Activated CD4-positive, alpha-beta T cell treated with anti-CD3 and anti-CD28 coated beads for 36 hours (primary cell): ENCODE results near the gene MAGI1. TPM values are rescaled to one million over a fixed set of nuclear protein-coding genes. Genes with fewer than 3 reads are reported as not detected.
"Not testable (repeated sequence)": the region's sequence is repeated elsewhere in the genome, so short reads cannot be mapped to it uniquely, and the experiment has no call there.

ENCODE experiments used
- ATAC-seq: fragments of 200-7000 bp; cut with Tn5 transposase; one replicate; pipeline ENCODE4 v1.10.0; 2021; ENCODE audit warnings: mild to moderate bottlenecking, moderate library complexity
- CTCF ChIA-PET: fragments of 350-600 bp; sonication (Branson Sonifier 250); formaldehyde crosslinking; loops from one replicate; lab custom pipeline; 2021; ENCODE audit warnings: antibody characterized with exemption; lab: Charles Lee
- POLR2A ChIA-PET: fragments of 350-600 bp; sonication (Branson Sonifier 250); formaldehyde crosslinking; loops from one replicate; lab custom pipeline; 2021; ENCODE audit warnings: antibody characterized with exemption, inconsistent platforms; lab: Charles Lee
- DNase-seq: peaks from one replicate; pipeline ENCODE4 v3.0.0-alpha.2; 2020
- H3K27ac Mint-ChIP-seq: one replicate; pipeline ENCODE4 v1.8.0; 2021; ENCODE audit warnings: mixed read lengths
- H3K27me3 Mint-ChIP-seq: one replicate; pipeline ENCODE4 v1.8.0; 2021; ENCODE audit warnings: mixed read lengths
- H3K36me3 Mint-ChIP-seq: one replicate; pipeline ENCODE4 v1.8.0; 2021; ENCODE audit warnings: low read depth, mixed read lengths
- H3K4me1 Mint-ChIP-seq: one replicate; pipeline ENCODE4 v1.8.0; 2021; ENCODE audit warnings: mixed read lengths
- H3K4me3 Mint-ChIP-seq: one replicate; pipeline ENCODE4 v1.8.0; 2021; ENCODE audit warnings: mild to moderate bottlenecking, moderate library complexity, mixed read lengths
- H3K9me3 Mint-ChIP-seq: one replicate; pipeline ENCODE4 v1.8.0; 2021; ENCODE audit warnings: low read depth, mixed read lengths
- intact Hi-C, 2 experiments: fragments of 100-400 bp; cut with DNase I in 1 of 2; cut with micrococcal nuclease in 1 of 2; formaldehyde crosslinking; loops; one replicate each; pipeline versions ENCODE4 v1.14.2 to v1.15.1; 2022 to 2024; cut with DNase I, micrococcal nuclease
- total RNA-seq, 2 experiments: library from RNA; stranded (reverse); gene quantifications; one replicate each; pipeline ENCODE4 v1.2.3, GENCODE V29; 2021

MAGI1 gene
- total RNA-seq, 2 experiments from 2014 or later = 0.09 to 0.18 TPM

DNA sequence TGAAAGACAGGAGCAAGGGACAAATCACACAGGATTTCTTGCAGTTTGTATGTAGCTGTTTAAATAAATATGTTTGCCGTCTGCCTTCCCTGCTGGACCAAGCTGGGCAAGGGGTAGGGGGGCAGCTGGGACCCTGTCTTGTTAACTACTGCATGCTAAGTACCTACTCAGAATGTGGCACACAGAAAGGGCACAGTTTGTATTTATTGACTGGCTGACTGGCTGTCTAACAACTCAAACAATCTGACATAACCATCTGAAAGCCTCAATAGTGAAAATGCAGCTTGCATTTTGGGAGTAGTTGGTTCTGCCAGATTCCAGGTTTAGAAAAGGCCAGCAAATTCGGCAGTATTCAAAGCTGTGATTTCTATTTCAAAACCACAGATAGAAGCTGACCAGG lies 16.6 kb upstream of the MAGI1 start:
- no peaks in the 10 kb centered on the region for H3K4me1 Mint-ChIP-seq
- no peak for ATAC-seq
- no peaks in the 10 kb centered on the region for H3K36me3 Mint-ChIP-seq
- H3K27me3 Mint-ChIP-seq = no peaks in the 10 kb centered on the region
- H3K9me3 Mint-ChIP-seq = no peaks in the 10 kb centered on the region
- no peak for DNase-seq
- H3K4me3 Mint-ChIP-seq = no peak overlapping the region
- intact Hi-C loops = no loop called here
- ChIA-PET POLR2A (no interaction called here), CTCF (interaction anchor here (0.7 kb wide), 1 partner anchor 941 kb away, joined by 4 read pairs; no protein-coding TSS in a partner anchor)
- H3K27ac Mint-ChIP-seq = no peak overlapping the region

DNA sequence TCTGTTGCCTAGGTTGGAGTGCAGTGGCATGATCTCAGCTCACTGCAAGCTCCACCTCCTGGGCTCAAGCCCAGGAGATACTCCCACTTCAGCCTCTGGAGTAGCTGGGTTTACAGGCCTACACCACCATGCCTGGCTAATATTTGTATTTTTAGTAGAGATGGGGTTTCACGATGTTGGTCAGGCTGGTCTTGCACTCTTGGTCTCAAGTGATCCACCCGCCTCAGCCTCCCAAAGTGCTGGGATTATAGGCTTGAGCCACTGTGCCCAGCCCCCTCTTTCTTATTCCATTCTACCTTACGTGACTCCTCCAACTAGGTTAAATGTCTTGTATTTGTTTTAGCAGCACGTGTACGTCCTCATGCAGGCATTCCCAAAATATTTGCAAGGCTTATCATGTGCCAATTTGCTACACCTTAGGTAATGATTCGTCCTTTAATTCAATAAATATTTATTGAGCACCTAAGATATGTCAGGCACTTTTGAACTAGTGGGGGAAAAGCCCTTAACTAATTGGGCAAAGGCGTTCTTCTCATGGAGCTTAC lies 14.9 kb upstream of the MAGI1 start:
- ChIA-PET POLR2A (no interaction called here), CTCF (no interaction called here)
- Mint-ChIP-seq H3K4me1 (no peaks in the 10 kb centered on the region), H3K4me3 (no peak overlapping the region), H3K27me3 (no peaks in the 10 kb centered on the region), H3K27ac (no peak overlapping the region), H3K36me3 (no peaks in the 10 kb centered on the region), H3K9me3 (no peaks in the 10 kb centered on the region)
- no peak for DNase-seq
- ATAC-seq = no peak
- intact Hi-C loops = no loop called here

DNA sequence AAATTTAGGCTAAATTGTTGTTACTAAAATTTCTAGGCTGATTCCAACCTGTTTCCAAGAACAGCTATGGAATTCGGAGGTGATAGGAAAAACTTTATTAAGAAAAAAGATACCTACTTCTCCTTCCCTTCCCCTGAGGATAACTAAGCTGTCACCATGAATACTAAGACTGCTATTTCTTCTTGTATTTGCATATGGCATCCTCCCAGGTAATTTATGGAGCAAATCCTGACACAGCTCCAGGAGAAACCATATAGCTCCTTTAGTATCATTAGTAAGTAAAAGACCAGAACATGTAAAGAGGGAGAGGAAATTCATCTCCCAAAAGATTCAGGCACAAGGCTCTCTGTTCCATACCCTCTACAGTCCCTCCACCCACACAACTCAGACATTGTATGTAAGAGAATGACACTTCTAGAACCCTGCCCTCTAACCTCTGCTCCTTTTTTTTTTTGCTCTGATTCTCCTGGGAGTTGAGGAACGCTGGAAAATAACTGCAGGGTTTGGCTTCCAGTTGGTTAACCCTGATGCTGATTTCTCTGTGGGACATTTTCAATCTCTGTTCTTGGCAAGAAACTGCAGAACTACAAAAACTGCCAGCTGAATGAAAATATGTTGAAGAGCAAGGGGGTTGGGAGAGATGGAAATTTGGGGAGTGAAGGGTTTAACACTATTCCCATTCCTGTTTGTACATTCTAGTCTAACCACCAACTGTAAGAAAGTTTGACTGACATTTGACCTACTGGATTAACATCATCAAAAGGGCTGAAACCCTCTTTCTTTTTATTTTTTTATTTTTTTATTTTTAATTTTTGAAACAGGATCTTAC lies 14.2 kb upstream of the MAGI1 start:
- no peaks in the 10 kb centered on the region for H3K36me3 Mint-ChIP-seq
- H3K9me3 Mint-ChIP-seq = no peaks in the 10 kb centered on the region
- CTCF ChIA-PET = no interaction called here

DNA sequence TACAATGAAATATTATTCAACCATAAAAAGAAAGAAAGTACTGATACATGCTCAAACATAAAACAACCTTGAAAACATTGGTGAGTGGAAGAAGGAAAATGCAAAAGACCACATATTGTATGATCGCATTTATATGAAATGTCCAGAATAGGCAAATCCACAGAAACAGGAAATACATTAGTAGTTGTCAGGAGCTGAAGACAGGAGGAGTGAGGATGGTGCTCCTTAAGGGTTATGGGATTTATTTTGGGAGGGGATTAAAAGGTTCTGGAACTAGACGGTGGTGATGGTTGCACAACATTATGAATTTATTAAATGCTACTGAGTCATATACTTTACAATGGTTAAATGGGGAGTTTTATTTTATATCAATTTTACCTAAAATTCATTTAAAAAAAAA lies 12.1 kb upstream of the MAGI1 start:
- no peak for ATAC-seq
- no peak overlapping the region for H3K4me3 Mint-ChIP-seq
- no peak for DNase-seq
- CTCF ChIA-PET = no interaction called here
- no peaks in the 10 kb centered on the region for H3K9me3 Mint-ChIP-seq
- H3K27ac Mint-ChIP-seq = no peak overlapping the region
- H3K36me3 Mint-ChIP-seq = no peaks in the 10 kb centered on the region
- intact Hi-C loops = no loop called here
- peaks cover 3% of the 10 kb centered on the region for H3K27me3 Mint-ChIP-seq
- no peaks in the 10 kb centered on the region for H3K4me1 Mint-ChIP-seq
- POLR2A ChIA-PET = no interaction called here

More for the DNA sequence above, 14.2 kb upstream of the MAGI1 start:
- no peaks in the 10 kb centered on the region for H3K4me1 Mint-ChIP-seq
- ATAC-seq (no peak), DNase-seq (no peak)
- POLR2A ChIA-PET = no interaction called here
- H3K27ac Mint-ChIP-seq = no peak overlapping the region
- H3K27me3 Mint-ChIP-seq = no peaks in the 10 kb centered on the region
- intact Hi-C loops = no loop called here
- no peak overlapping the region for H3K4me3 Mint-ChIP-seq

GRCh38 chr3:66048051-66048395 lies 9.3 kb upstream of the MAGI1 start:
- ATAC-seq (no peak), DNase-seq (no peak)
- Mint-ChIP-seq H3K27me3 (peaks cover 5% of the 10 kb centered on the region), H3K4me3 (no peak overlapping the region), H3K27ac (no peak overlapping the region), H3K36me3 (no peaks in the 10 kb centered on the region), H3K9me3 (no peaks in the 10 kb centered on the region), H3K4me1 (no peaks in the 10 kb centered on the region)
- intact Hi-C loops = no loop called here
- CTCF ChIA-PET = no interaction called here
- POLR2A ChIA-PET = no interaction called here

- Mint-ChIP-seq H3K4me3 (no peak overlapping the region), H3K27ac (no peak overlapping the region), H3K9me3 (no peaks in the 10 kb centered on the region), H3K4me1 (no peaks in the 10 kb centered on the region), H3K27me3 (peaks cover 5% of the 10 kb centered on the region), H3K36me3 (no peaks in the 10 kb centered on the region)
- no peak for DNase-seq
- intact Hi-C loops = no loop called here
- CTCF ChIA-PET = no interaction called here
- ATAC-seq = no peak
- POLR2A ChIA-PET = no interaction called here
Measured at GRCh38 chr3:66047311-66048050, 8.8 kb upstream of the MAGI1 start.

- DNase-seq, H3K9me3 Mint-ChIP-seq, POLR2A ChIA-PET, H3K4me3 Mint-ChIP-seq, H3K27ac Mint-ChIP-seq, ATAC-seq, H3K4me1 Mint-ChIP-seq, H3K36me3 Mint-ChIP-seq, intact Hi-C loops: not testable (repeated sequence)
- H3K27me3 Mint-ChIP-seq = peaks cover 11% of the 10 kb centered on the region
- CTCF ChIA-PET = interaction anchor here (0.9 kb wide), 1 partner anchor 12 kb away, joined by 3 read pairs; no protein-coding TSS in a partner anchor
Measured at GRCh38 chr3:66046321-66046720, 7.6 kb upstream of the MAGI1 start.

- Mint-ChIP-seq H3K27ac (no peak overlapping the region), H3K4me1 (peaks cover 12% of the 10 kb centered on the region), H3K27me3 (peaks cover 42% of the 10 kb centered on the region), H3K4me3 (no peak overlapping the region), H3K9me3 (no peaks in the 10 kb centered on the region), H3K36me3 (no peaks in the 10 kb centered on the region)
- intact Hi-C loops = no loop called here
- CTCF ChIA-PET = no interaction called here
- DNase-seq = no peak
- no peak for ATAC-seq
- POLR2A ChIA-PET = no interaction called here
Measured at GRCh38 chr3:66041828-66042227, 3.1 kb upstream of the MAGI1 start.

GRCh38 chr3:66041116-66041515 lies 2.4 kb upstream of the MAGI1 start:
- ChIA-PET POLR2A (no interaction called here), CTCF (no interaction called here)
- ATAC-seq (no peak), DNase-seq (no peak)
- peaks cover 44% of the 10 kb centered on the region for H3K27me3 Mint-ChIP-seq
- no peaks in the 10 kb centered on the region for H3K36me3 Mint-ChIP-seq
- intact Hi-C loops = no loop called here
- H3K4me1 Mint-ChIP-seq = peaks cover 12% of the 10 kb centered on the region
- H3K4me3 Mint-ChIP-seq = no peak overlapping the region
- no peaks in the 10 kb centered on the region for H3K9me3 Mint-ChIP-seq
- H3K27ac Mint-ChIP-seq = no peak overlapping the region

GRCh38 chr3:66039590-66039887 lies 821 bp upstream of the MAGI1 start:
- DNase-seq (no peak), ATAC-seq (no peak)
- H3K4me1 Mint-ChIP-seq = peaks cover 12% of the 10 kb centered on the region
- CTCF ChIA-PET = interaction anchor here (0.6 kb wide), 1 partner anchor 487 kb away, joined by 4 read pairs; no protein-coding TSS in a partner anchor
- H3K9me3 Mint-ChIP-seq = no peaks in the 10 kb centered on the region
- no peaks in the 10 kb centered on the region for H3K36me3 Mint-ChIP-seq
- peaks cover 56% of the 10 kb centered on the region for H3K27me3 Mint-ChIP-seq
- H3K4me3 Mint-ChIP-seq = peak overlapping the region; percentile 76
- no peak overlapping the region for H3K27ac Mint-ChIP-seq
- intact Hi-C loops = no loop called here
- POLR2A ChIA-PET = no interaction called here

GRCh38 chr3:66038384-66038725 lies 363 bp downstream of the MAGI1 start:
- Mint-ChIP-seq H3K36me3 (no peaks in the 10 kb centered on the region), H3K4me3 (peak overlapping the region; percentile 76), H3K4me1 (peaks cover 16% of the 10 kb centered on the region), H3K27ac (peak overlapping the region; percentile 32), H3K9me3 (no peaks in the 10 kb centered on the region), H3K27me3 (peaks cover 54% of the 10 kb centered on the region)
- no peak for DNase-seq
- ChIA-PET POLR2A (no interaction called here), CTCF (no interaction called here)
- intact Hi-C loops = no loop called here
- peak; percentile 18 for ATAC-seq

DNA sequence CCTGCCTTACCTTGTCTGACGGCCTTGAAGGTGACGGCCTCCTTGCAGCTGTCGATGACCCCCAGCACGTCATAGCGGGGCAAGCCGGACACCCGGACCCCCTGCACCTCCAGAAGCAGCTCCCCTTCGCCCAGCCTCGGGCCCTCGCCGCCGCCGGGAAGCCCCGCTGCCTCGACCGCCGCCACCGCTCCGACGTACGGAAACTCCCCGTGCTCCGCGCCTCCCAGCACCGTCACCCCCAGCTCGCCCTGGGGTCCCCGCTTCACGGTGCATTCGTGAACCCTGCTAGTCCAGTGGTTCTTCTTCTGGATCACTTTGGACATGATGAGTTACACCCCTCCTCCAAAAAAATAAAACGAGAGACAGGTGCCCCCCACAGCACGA lies 740 bp downstream of the MAGI1 start:
- Mint-ChIP-seq H3K4me3 (peak overlapping the region; percentile 76), H3K4me1 (peaks cover 19% of the 10 kb centered on the region), H3K27ac (no peak overlapping the region), H3K36me3 (no peaks in the 10 kb centered on the region), H3K27me3 (peaks cover 54% of the 10 kb centered on the region), H3K9me3 (no peaks in the 10 kb centered on the region)
- ATAC-seq (no peak), DNase-seq (peak; percentile 34)
- CTCF ChIA-PET = no interaction called here
- POLR2A ChIA-PET = no interaction called here
- intact Hi-C loops = no loop called here
